Stimulated activated effector memory CD8-positive, alpha-beta T cell treated with anti-CD3 and anti-CD28 coated beads, Interleukin-12 subunit alpha, Interleukin-12 subunit beta, amount 100 ng/mL, for 72 hours (primary cell): ENCODE results near the gene ANXA1.
"Not testable (repeated sequence)": the region's sequence is repeated elsewhere in the genome, so short reads cannot be mapped to it uniquely, and the experiment has no call there.

Experiments used
- ATAC-seq: fragments of 150-1000 bp; cut with Tn5 transposase; 2 replicates; pipeline ENCODE4 v1.10.0; 2021
- DNase-seq, 2 donors: peaks; one replicate each; pipeline ENCODE4 v3.0.0; 2021 to 2022; ENCODE audit warnings: low spot score in 2 of 2
- H3K27ac Mint-ChIP-seq: one replicate; pipeline ENCODE4 v1.8.0; 2022; ENCODE audit warnings: mild to moderate bottlenecking, mixed read lengths
- H3K36me3 Mint-ChIP-seq: one replicate; pipeline ENCODE4 v1.8.0; 2022; ENCODE audit warnings: mild to moderate bottlenecking, mixed read lengths
- H3K4me1 Mint-ChIP-seq: one replicate; pipeline ENCODE4 v1.8.0; 2022; ENCODE audit warnings: mixed read lengths
- H3K4me3 Mint-ChIP-seq: one replicate; pipeline ENCODE4 v1.8.0; 2022; ENCODE audit warnings: mild to moderate bottlenecking, mixed read lengths
- H3K9me3 Mint-ChIP-seq: one replicate; pipeline ENCODE4 v1.8.0; 2022; ENCODE audit warnings: mixed read lengths

ANXA1 gene

GRCh38 chr9:73172901-73173215, 21.2 kb downstream of the ANXA1 start:
- no peak for ATAC-seq
- Mint-ChIP-seq H3K27ac (no peak overlapping the region), H3K4me1 (peaks cover 21% of the 10 kb centered on the region)

GRCh38 chr9:73173557-73174329, 22.1 kb downstream of the ANXA1 start:
- DNase-seq (no peak), ATAC-seq (no peak)
- Mint-ChIP-seq H3K4me3 (no peak overlapping the region), H3K9me3 (no peaks in the 10 kb centered on the region), H3K36me3 (peaks cover 34% of the 10 kb centered on the region), H3K4me1 (peaks cover 18% of the 10 kb centered on the region), H3K27ac (no peak overlapping the region)

More at GRCh38 chr9:73172901-73173215, 21.2 kb downstream of the ANXA1 start:
- DNase-seq = no peak
- H3K36me3 Mint-ChIP-seq = peaks cover 43% of the 10 kb centered on the region
- no peaks in the 10 kb centered on the region for H3K9me3 Mint-ChIP-seq
- H3K4me3 Mint-ChIP-seq = no peak overlapping the region

- Mint-ChIP-seq H3K36me3 (peaks cover 28% of the 10 kb centered on the region), H3K27ac (no peak overlapping the region), H3K9me3 (no peaks in the 10 kb centered on the region), H3K4me3 (no peak overlapping the region), H3K4me1 (peaks cover 16% of the 10 kb centered on the region)
- DNase-seq (no peak), ATAC-seq (no peak)
Measured at GRCh38 chr9:73174330-73174980, 22.8 kb downstream of the ANXA1 start.

- no peak overlapping the region for H3K4me3 Mint-ChIP-seq
- H3K27ac Mint-ChIP-seq = peak overlapping the region; percentile 54
- H3K9me3 Mint-ChIP-seq = no peaks in the 10 kb centered on the region
- no peak for DNase-seq
- H3K4me1 Mint-ChIP-seq = peaks cover 16% of the 10 kb centered on the region
- H3K36me3 Mint-ChIP-seq = peaks cover 8% of the 10 kb centered on the region
- ATAC-seq = peak; percentile 55
Measured at GRCh38 chr9:73176450-73176875, 24.8 kb downstream of the ANXA1 start.

GRCh38 chr9:73178044-73178443, 26.4 kb downstream of the ANXA1 start:
- DNase-seq (no peak), ATAC-seq (peak; percentile 57)
- no peaks in the 10 kb centered on the region for H3K9me3 Mint-ChIP-seq
- no peaks in the 10 kb centered on the region for H3K36me3 Mint-ChIP-seq
- peaks cover 16% of the 10 kb centered on the region for H3K4me1 Mint-ChIP-seq
- no peak overlapping the region for H3K27ac Mint-ChIP-seq
- no peak overlapping the region for H3K4me3 Mint-ChIP-seq

- no peak overlapping the region for H3K4me3 Mint-ChIP-seq
- DNase-seq (no peak), ATAC-seq (no peak)
- no peak overlapping the region for H3K27ac Mint-ChIP-seq
- H3K4me1 Mint-ChIP-seq = peaks cover 16% of the 10 kb centered on the region
- H3K9me3 Mint-ChIP-seq = no peaks in the 10 kb centered on the region
- no peaks in the 10 kb centered on the region for H3K36me3 Mint-ChIP-seq
Measured at GRCh38 chr9:73179589-73179988, 27.9 kb downstream of the ANXA1 start.

GRCh38 chr9:73180403-73180802, 28.7 kb downstream of the ANXA1 start:
- DNase-seq (no peak), ATAC-seq (no peak)
- peaks cover 16% of the 10 kb centered on the region for H3K4me1 Mint-ChIP-seq
- H3K36me3 Mint-ChIP-seq = no peaks in the 10 kb centered on the region
- no peak overlapping the region for H3K4me3 Mint-ChIP-seq
- no peaks in the 10 kb centered on the region for H3K9me3 Mint-ChIP-seq
- no peak overlapping the region for H3K27ac Mint-ChIP-seq

GRCh38 chr9:73182928-73183327, 31.3 kb downstream of the ANXA1 start:
- no peak overlapping the region for H3K27ac Mint-ChIP-seq
- peaks cover 5% of the 10 kb centered on the region for H3K4me1 Mint-ChIP-seq
- H3K9me3 Mint-ChIP-seq = no peaks in the 10 kb centered on the region

GRCh38 chr9:73183428-73183827, 31.8 kb downstream of the ANXA1 start:
- Mint-ChIP-seq H3K27ac (no peak overlapping the region), H3K4me1 (no peaks in the 10 kb centered on the region), H3K4me3 (no peak overlapping the region), H3K36me3 (no peaks in the 10 kb centered on the region), H3K9me3 (no peaks in the 10 kb centered on the region)
- ATAC-seq = no peak
- DNase-seq = no peak

More at GRCh38 chr9:73182928-73183327, 31.3 kb downstream of the ANXA1 start:
- DNase-seq = no peak
- H3K4me3 Mint-ChIP-seq = no peak overlapping the region
- no peak for ATAC-seq
- no peaks in the 10 kb centered on the region for H3K36me3 Mint-ChIP-seq

GRCh38 chr9:73183917-73184861, 32.5 kb downstream of the ANXA1 start:
- no peaks in the 10 kb centered on the region for H3K36me3 Mint-ChIP-seq
- ATAC-seq = no peak
- no peak overlapping the region for H3K4me3 Mint-ChIP-seq
- H3K27ac Mint-ChIP-seq = no peak overlapping the region
- no peak for DNase-seq
- H3K9me3 Mint-ChIP-seq = no peaks in the 10 kb centered on the region
- H3K4me1 Mint-ChIP-seq = no peaks in the 10 kb centered on the region

GRCh38 chr9:73191109-73191508, 39.4 kb downstream of the ANXA1 start:
- H3K4me1 Mint-ChIP-seq, H3K27ac Mint-ChIP-seq: not testable (repeated sequence)

GRCh38 chr9:73194284-73194683, 42.6 kb downstream of the ANXA1 start:
- DNase-seq = no peak
- H3K36me3 Mint-ChIP-seq = peaks cover 2% of the 10 kb centered on the region
- ATAC-seq = no peak
- H3K4me1 Mint-ChIP-seq = no peaks in the 10 kb centered on the region
- H3K9me3 Mint-ChIP-seq = no peaks in the 10 kb centered on the region
- no peak overlapping the region for H3K27ac Mint-ChIP-seq
- H3K4me3 Mint-ChIP-seq = no peak overlapping the region

More at GRCh38 chr9:73191109-73191508, 39.4 kb downstream of the ANXA1 start:
- H3K36me3 Mint-ChIP-seq, H3K4me3 Mint-ChIP-seq, H3K9me3 Mint-ChIP-seq, ATAC-seq, DNase-seq: not testable (repeated sequence)

GRCh38 chr9:73199448-73199847, 47.8 kb downstream of the ANXA1 start:
- no peak for DNase-seq
- peaks cover 6% of the 10 kb centered on the region for H3K36me3 Mint-ChIP-seq

GRCh38 chr9:73199886-73200285, 48.2 kb downstream of the ANXA1 start:
- no peaks in the 10 kb centered on the region for H3K9me3 Mint-ChIP-seq
- peak overlapping the region; percentile 63 for H3K27ac Mint-ChIP-seq
- H3K4me3 Mint-ChIP-seq = no peak overlapping the region
- DNase-seq = no peak
- ATAC-seq = no peak
- H3K4me1 Mint-ChIP-seq = peaks cover 4% of the 10 kb centered on the region
- peaks cover 6% of the 10 kb centered on the region for H3K36me3 Mint-ChIP-seq

More at GRCh38 chr9:73199448-73199847, 47.8 kb downstream of the ANXA1 start:
- Mint-ChIP-seq H3K4me3 (no peak overlapping the region), H3K27ac (peak overlapping the region; percentile 63), H3K4me1 (peaks cover 4% of the 10 kb centered on the region), H3K9me3 (no peaks in the 10 kb centered on the region)
- ATAC-seq = no peak

- DNase-seq = no peak
- Mint-ChIP-seq H3K36me3 (peaks cover 6% of the 10 kb centered on the region), H3K27ac (no peak overlapping the region), H3K4me1 (peaks cover 4% of the 10 kb centered on the region), H3K9me3 (no peaks in the 10 kb centered on the region), H3K4me3 (no peak overlapping the region)
- ATAC-seq = peak; percentile 79
Measured at GRCh38 chr9:73200694-73201452, 49.2 kb downstream of the ANXA1 start.
